Neural crest cell (in vitro differentiated cells): ENCODE results near the gene PODXL. TPM values are rescaled to one million over a fixed set of nuclear protein-coding genes. Genes with fewer than 3 reads are reported as not detected.

ENCODE experiments used
- DNase-seq: peaks from one replicate; pipeline ENCODE4 v3.0.0; 2021; ENCODE audit warnings: low read depth, mixed read lengths, low spot score
- H3K27ac Mint-ChIP-seq: one replicate; pipeline ENCODE4 v1.8.0; 2021; ENCODE audit warnings: mild to moderate bottlenecking, mixed read lengths; ENCODE audit not compliant: unreplicated experiment
- H3K27me3 Mint-ChIP-seq: 2 replicates; pipeline ENCODE4 v1.8.0; 2021; ENCODE audit warnings: low read depth, mild to moderate bottlenecking, mixed read lengths
- H3K36me3 Mint-ChIP-seq: 2 replicates; pipeline ENCODE4 v1.8.0; 2021; ENCODE audit warnings: low read depth, mild to moderate bottlenecking, mixed read lengths
- H3K4me1 Mint-ChIP-seq: 2 replicates; pipeline ENCODE4 v1.8.0; 2021; ENCODE audit warnings: mixed read lengths
- H3K4me3 Mint-ChIP-seq: one replicate; pipeline ENCODE4 v1.8.0; 2021; ENCODE audit warnings: mild to moderate bottlenecking, mixed read lengths
- H3K9me3 Mint-ChIP-seq: 2 replicates; pipeline ENCODE4 v1.8.0; 2021; ENCODE audit warnings: mixed read lengths
- total RNA-seq: library from RNA; stranded (reverse); gene quantifications from 2 replicates; pipeline ENCODE4 v1.2.1, GENCODE V29; 2021
- TF ChIP-seq, protein P1 (sequence below): fragments of 200-600 bp; sonication (generic); conservative IDR thresholded peaks from 2 replicates; pipeline ENCODE4 v1.5.0; 2021; ENCODE audit warnings: antibody characterized with exemption, mild to moderate bottlenecking

Gene PODXL
- total RNA-seq, 1 donor from 2014 or later = 21.4 TPM

- H3K27me3 Mint-ChIP-seq = no peaks in the 10 kb centered on the region
- H3K9me3 Mint-ChIP-seq = no peaks in the 10 kb centered on the region
- H3K4me1 Mint-ChIP-seq = no peaks in the 10 kb centered on the region
- TF ChIP-seq, protein P1, sequence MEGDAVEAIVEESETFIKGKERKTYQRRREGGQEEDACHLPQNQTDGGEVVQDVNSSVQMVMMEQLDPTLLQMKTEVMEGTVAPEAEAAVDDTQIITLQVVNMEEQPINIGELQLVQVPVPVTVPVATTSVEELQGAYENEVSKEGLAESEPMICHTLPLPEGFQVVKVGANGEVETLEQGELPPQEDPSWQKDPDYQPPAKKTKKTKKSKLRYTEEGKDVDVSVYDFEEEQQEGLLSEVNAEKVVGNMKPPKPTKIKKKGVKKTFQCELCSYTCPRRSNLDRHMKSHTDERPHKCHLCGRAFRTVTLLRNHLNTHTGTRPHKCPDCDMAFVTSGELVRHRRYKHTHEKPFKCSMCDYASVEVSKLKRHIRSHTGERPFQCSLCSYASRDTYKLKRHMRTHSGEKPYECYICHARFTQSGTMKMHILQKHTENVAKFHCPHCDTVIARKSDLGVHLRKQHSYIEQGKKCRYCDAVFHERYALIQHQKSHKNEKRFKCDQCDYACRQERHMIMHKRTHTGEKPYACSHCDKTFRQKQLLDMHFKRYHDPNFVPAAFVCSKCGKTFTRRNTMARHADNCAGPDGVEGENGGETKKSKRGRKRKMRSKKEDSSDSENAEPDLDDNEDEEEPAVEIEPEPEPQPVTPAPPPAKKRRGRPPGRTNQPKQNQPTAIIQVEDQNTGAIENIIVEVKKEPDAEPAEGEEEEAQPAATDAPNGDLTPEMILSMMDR = no peak
- H3K4me3 Mint-ChIP-seq = no peak overlapping the region
- H3K36me3 Mint-ChIP-seq = peaks cover 17% of the 10 kb centered on the region
- no peak for DNase-seq
- H3K27ac Mint-ChIP-seq = no peak overlapping the region
Observed at GRCh38 chr7:131456338-131456737, 100.1 kb downstream of the PODXL start.

GRCh38 chr7:131455546-131455945, 100.9 kb downstream of the PODXL start:
- Mint-ChIP-seq H3K4me1 (no peaks in the 10 kb centered on the region), H3K27ac (no peak overlapping the region), H3K27me3 (no peaks in the 10 kb centered on the region), H3K4me3 (no peak overlapping the region), H3K9me3 (no peaks in the 10 kb centered on the region), H3K36me3 (peaks cover 19% of the 10 kb centered on the region)
- TF ChIP-seq, protein P1 = no peak
- DNase-seq = no peak

- H3K4me3 Mint-ChIP-seq = no peak overlapping the region
- H3K4me1 Mint-ChIP-seq = no peaks in the 10 kb centered on the region
- no peaks in the 10 kb centered on the region for H3K9me3 Mint-ChIP-seq
- H3K27ac Mint-ChIP-seq = no peak overlapping the region
- peaks cover 19% of the 10 kb centered on the region for H3K36me3 Mint-ChIP-seq
- no peaks in the 10 kb centered on the region for H3K27me3 Mint-ChIP-seq
- no peak for DNase-seq
- TF ChIP-seq, protein P1 = no peak
Observed at GRCh38 chr7:131455001-131455400, 101.4 kb downstream of the PODXL start.

- no peak overlapping the region for H3K4me3 Mint-ChIP-seq
Observed at GRCh38 chr7:131454498-131454897, 101.9 kb downstream of the PODXL start.

More at GRCh38 chr7:131454498-131454897, 101.9 kb downstream of the PODXL start:
- H3K36me3 Mint-ChIP-seq = peaks cover 24% of the 10 kb centered on the region
- no peak overlapping the region for H3K27ac Mint-ChIP-seq
- no peaks in the 10 kb centered on the region for H3K9me3 Mint-ChIP-seq
- H3K4me1 Mint-ChIP-seq = no peaks in the 10 kb centered on the region
- no peak for DNase-seq
- H3K27me3 Mint-ChIP-seq = no peaks in the 10 kb centered on the region
- TF ChIP-seq, protein P1 = no peak

Other genes with a start within 250 kb of the PODXL start
- gene MKLN1, start 228.8 kb downstream of the PODXL start, total RNA-seq = 45.7 and 47.5 TPM in 2 replicates